Measurements from ENCODE around the gene ZNF174.

Gene ZNF174

DNA sequence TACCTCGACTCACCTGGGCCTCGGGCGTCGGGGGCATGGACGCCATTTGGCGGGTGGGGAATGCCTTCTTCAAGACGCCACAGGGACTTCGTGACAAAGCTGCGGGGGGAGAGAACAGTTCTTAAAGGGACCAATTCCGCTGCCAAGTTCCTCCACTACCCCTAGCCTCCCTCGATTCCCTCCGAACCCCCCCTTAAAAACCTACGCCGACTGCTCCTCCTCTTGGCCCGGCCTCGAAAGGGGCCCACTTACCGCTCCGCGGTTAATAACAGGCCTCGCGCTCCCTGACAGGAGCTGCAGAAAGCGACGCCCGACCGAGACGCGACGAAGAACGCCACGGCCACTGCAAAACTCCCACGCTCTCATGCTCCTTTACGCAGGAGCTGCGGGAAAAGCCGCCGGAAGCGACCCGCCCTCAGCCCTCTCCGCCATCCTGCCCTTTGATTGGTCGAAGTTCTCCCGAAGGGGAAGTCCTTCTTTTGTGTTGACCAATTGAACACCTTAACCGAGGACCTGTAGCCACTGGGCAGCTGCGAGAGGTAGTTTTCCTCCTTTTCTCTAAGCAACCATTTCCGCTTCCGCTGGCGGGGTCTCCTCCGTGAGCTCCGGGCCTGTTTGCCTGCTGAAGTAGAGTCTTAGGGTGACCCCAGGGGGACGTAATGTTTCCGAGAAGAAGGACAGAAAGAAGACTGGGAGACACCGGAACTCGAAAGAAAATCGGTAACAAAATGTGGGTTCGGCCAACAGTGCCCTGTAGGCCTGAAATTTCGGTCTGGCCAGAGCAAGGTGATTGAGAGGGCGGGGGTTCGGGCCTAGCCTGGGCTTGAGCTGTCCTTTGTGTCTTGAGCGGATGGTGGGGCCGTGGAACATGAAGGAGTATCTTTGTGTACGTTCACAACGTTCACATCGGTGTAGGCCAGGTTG is 42.4 kb downstream of the ZNF174 start, which contains the start of the genes NAA60 and ZNF597:
Gene NAA60, plus strand, starts transcription at position 573 of the 924 bp plus-strand sequence. CDS start 32,548 bp downstream, outside the sequence.
Gene ZNF597, minus strand, starts transcription at position 397 of the 924 bp plus-strand sequence. Its CDS starts 351 bp downstream, at position 46.
- DNase-seq (ENCODE audit: low read depth in 3 of 3, low spot score in 1 of 3): peak; percentile 52 to 56 (median 54)

DNA sequence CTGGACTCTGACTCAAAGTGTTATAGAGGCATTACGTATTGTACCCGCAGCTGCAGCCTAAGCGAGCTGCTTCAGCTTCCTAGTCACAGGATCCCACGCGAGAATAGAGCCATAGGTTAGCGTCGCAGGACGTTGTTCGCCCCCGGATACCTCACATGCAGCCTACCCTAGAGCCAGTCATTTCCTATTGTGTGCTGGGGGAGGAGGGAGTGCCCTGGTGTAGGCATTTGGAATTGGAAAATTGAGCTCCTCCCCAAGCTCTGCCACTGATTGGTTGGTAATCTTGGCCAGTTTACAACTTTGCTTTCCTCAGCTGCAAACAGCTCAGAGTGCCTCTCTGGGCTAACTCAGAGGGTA is 43.0 kb downstream of the ZNF174 start:
- no peak for DNase-seq (ENCODE audit: low read depth in 3 of 3, low spot score in 1 of 3)

DNA sequence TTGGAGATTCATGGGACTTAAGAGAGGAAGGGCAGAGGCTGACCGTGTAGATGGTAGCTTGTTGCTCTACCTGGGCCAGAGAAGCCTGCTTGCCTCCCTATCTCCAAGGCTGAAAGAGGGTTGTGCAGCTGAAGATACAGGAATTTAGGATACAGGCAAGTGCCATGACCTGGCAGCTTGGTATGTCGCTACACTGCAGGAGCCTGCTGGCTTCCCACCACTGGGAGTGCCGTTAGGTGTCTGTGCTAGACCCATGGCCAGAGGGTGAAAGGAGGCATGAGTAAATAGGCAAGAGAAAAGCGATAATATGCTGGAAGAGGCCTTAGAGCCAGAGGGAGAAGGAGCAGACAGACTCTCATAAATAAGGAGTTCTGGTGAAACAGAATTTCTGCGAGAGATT is 53.1 kb downstream of the ZNF174 start:
- no peak for DNase-seq (ENCODE audit: low read depth in 3 of 3, low spot score in 1 of 3)

DNA sequence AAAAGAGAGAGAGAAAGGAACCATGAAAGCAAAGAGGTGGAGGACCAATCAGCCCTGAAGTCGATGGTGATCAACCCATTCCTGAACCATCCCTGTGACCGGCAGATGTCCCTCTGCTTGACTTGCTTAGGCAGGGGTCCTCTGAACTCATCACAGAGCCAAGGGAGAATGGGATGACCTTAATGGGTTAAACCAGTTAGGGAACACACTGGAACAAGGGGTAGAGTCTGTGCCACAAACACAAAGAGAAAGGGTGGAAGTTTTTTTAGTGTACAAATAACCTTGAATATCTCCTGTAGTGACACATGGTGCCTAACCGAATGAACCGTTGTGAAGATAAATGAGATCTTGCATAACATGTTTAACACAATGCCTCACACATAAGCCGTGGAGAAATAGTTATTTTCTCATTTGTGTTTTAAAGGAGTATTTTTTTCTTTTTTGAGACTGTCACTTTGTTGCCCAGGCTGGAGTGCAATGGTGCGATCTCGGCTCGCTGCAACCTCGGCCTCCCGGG is 53.7 kb downstream of the ZNF174 start:
- no peak for DNase-seq (ENCODE audit: low read depth in 3 of 3, low spot score in 1 of 3)

DNA sequence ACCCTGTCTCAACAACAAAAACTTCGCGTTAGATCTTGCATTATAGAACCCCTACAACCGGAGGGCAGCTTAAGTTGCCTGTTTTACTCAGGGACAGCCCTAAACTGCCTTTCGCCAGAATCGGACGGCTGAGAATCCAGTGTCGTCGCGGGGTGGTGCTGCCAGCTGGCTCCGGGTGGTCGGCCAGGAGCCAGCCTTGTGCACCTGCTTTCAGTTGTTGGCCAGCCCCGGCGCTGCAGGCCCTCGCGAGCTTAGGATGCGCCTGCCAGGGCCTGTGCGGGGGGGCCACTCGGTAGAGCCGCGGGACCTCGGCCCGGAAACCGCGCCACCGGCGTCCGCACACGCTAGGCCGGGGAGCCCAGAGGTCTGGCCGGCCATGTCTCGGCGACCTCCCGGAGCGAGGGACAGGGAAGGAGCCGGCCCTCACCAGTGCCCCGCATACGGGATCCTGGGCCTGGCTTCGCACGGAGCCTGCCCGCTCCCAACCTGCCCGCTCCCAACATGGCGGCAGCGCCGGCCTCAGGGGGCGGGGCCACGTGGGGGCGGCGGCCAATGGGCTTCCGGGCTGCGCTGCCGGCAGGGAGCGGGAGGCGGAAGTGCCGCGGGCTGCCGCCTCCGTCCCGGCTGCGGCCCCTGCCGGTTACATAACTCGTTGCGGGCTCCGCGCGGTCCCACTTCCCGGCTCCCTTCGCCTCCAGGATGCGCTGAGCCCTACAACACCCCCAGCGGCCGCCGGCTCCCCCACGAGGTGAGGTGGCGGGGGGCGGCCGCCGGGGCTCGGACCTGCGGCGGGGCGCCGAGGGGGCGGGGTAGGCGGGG is 56.6 kb downstream of the ZNF174 start:
- peak; percentile 78 to 90 (median 81) for DNase-seq (ENCODE audit: low read depth in 3 of 3, low spot score in 1 of 3)

DNA sequence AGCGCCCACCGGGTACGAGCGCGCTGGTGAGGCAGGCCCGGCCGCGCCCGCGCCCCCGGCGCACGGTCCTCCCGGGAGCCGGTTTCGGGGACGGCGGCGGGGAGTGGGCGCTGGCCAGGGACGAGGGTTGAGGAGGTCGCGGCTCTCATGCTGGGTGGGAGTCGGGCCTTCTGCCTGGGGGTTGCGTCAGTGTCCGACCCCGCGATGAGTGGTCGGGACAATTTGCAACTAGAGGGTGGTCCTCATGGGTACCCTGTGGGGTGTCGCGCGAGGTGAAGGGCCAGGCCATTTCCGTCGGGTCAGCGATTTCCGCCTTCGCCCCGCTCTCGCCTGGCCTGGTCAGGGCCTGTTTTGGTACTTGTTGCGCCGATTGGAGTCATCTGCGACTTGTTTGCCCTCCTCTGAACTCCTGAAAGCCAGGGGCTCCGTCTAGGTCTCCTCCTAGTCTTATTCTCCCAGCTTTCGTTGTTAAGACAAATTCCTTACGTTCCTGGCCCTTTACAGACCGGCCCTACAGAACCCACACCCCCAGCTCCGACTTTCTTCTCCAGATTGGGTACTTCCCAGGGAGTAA is 57.4 kb downstream of the ZNF174 start:
- no peak for DNase-seq (ENCODE audit: low read depth in 3 of 3, low spot score in 1 of 3)

DNA sequence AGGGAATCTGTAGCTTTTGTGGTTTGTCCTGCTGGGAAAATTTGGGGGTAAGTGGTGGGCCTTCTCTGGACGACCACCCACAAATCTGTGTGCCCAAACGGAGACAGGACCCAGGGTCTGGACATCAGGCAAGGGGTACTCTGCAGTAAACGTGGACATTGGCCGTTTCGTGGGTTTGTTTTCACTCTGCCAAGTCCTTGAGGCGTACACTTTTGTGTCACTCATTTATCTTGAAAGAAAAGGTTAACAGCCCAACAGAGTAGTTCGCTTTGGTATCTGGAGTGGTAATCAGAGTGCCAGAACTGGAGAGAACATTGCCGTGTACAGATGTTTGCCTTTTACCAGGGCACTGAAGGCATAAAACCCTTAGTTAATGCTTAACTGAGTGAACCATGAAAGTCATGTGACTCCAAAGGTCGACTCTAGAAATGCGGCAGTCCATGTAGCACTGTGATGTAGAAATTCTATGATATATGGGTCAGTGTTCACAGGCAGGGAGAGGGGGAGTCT is 57.9 kb downstream of the ZNF174 start:
- DNase-seq (ENCODE audit: low read depth in 3 of 3, low spot score in 1 of 3): no peak

Data from stimulated activated CD4-positive, alpha-beta T cell treated with anti-CD3 and anti-CD28 coated beads, TNF-alpha, amount 100 ng/mL, for 1 hour (primary cell).